H1 (cell line): Measurements from ENCODE around the gene ARHGEF19. TPM values are rescaled to one million over a fixed set of nuclear protein-coding genes. Genes with fewer than 3 reads are reported as not detected.

Experiments used
- CTCF ChIA-PET: fragments of 300-600 bp; sonication (Branson Sonifier 250); formaldehyde crosslinking; loops from one replicate; lab custom pipeline; 2021; ENCODE audit not compliant: partially characterized antibody; lab: Charles Lee
- POLR2A ChIA-PET: fragments of 300-600 bp; sonication (Branson Sonifier 250); formaldehyde crosslinking; loops from one replicate; lab custom pipeline; 2021; ENCODE audit warnings: inconsistent platforms; ENCODE audit not compliant: partially characterized antibody; lab: Charles Lee
- DNase-seq, 2 experiments: peaks; one replicate each; pipeline versions ENCODE4 v3.0.0 to v3.0.0-alpha.2; 2010 to 2022; ENCODE audit warnings: low spot score in 2 of 2, low read depth in 1 of 2, mixed read lengths in 1 of 2
- FAIRE-seq: peaks from 2 replicates; lab custom pipeline; 2011; peaks lifted over from hg19 to GRCh38; lab: Jason Lieb, UNC
- H2AFZ ChIP-seq: 2 replicates; pipeline ENCODE4 v1.8.1; 2012; ENCODE audit warnings: low read length, inconsistent platforms
- H2AK5ac ChIP-seq: 2 replicates; pipeline ENCODE4 v1.6.1; 2013; ENCODE audit warnings: low read depth, low read length
- H2BK120ac ChIP-seq: replicated peaks from 2 replicates; pipeline ENCODE3; 2013; ENCODE audit warnings: low read depth, low read length, inconsistent platforms
- H2BK12ac ChIP-seq: 2 replicates; pipeline ENCODE4 v1.6.1; 2013; ENCODE audit warnings: low read depth, low read length
- H2BK15ac ChIP-seq: 2 replicates; pipeline ENCODE4 v1.6.1; 2013; ENCODE audit warnings: low read length
- H2BK20ac ChIP-seq: 2 replicates; pipeline ENCODE4 v1.6.1; 2013; ENCODE audit warnings: low read length
- H2BK5ac ChIP-seq: 2 replicates; pipeline ENCODE4 v1.6.1; 2013; ENCODE audit warnings: low read depth, low read length
- H3K14ac ChIP-seq: 2 replicates; pipeline ENCODE4 v1.6.1; 2013; ENCODE audit warnings: inconsistent platforms; ENCODE audit not compliant: insufficient read length
- H3K18ac ChIP-seq: 2 replicates; pipeline ENCODE4 v1.6.1; 2013; ENCODE audit warnings: low read length; ENCODE audit errors: extremely low read depth
- H3K23ac ChIP-seq: 2 replicates; pipeline ENCODE4 v1.6.1; 2013; ENCODE audit warnings: inconsistent platforms; ENCODE audit not compliant: insufficient read length
- H3K23me2 ChIP-seq: 2 replicates; pipeline ENCODE4 v1.6.1; 2013; ENCODE audit warnings: low read depth, low read length
- H3K27ac ChIP-seq: 2 replicates; pipeline ENCODE4 v1.6.1; 2011; ENCODE audit warnings: low read depth, low read length, inconsistent platforms
- H3K27me3 ChIP-seq, 4 experiments: replicated peaks in 1 of 4; 1 replicate in 1 of 4; 2 replicates in 3 of 4; pipeline versions ENCODE4 v1.6.1 to v1.8.1; 2011 to 2013; ENCODE audit warnings: low read length in 3 of 4, mild to moderate bottlenecking in 3 of 4, inconsistent platforms in 2 of 4, mixed read lengths in 2 of 4, moderate library complexity in 1 of 4; ENCODE audit not compliant: control insufficient read depth in 3 of 4, insufficient read depth in 3 of 4; ENCODE audit errors: extremely low read depth in 1 of 4
- H3K36me3 ChIP-seq, 4 experiments: 2 replicates each; pipeline versions ENCODE4 v1.6.1 to v1.8.1; 2011 to 2013; ENCODE audit warnings: mild to moderate bottlenecking in 4 of 4, low read length in 3 of 4, moderate library complexity in 2 of 4, control low read depth in 1 of 4, inconsistent platforms in 1 of 4; ENCODE audit not compliant: insufficient read depth in 4 of 4, control insufficient read depth in 2 of 4
- H3K4ac ChIP-seq: replicated peaks from 2 replicates; pipeline ENCODE3; 2013; ENCODE audit warnings: low read length, low read depth, mixed read lengths, inconsistent platforms; ENCODE audit not compliant: insufficient read length
- H3K4me1 ChIP-seq, 4 experiments: replicated peaks in 1 of 4; 1 replicate in 1 of 4; 2 replicates in 3 of 4; pipeline versions ENCODE4 v1.6.1 to v1.8.1; 2011 to 2013; ENCODE audit warnings: low read length in 3 of 4, inconsistent platforms in 2 of 4, mixed read lengths in 1 of 4; ENCODE audit not compliant: insufficient read depth in 4 of 4, control insufficient read depth in 3 of 4
- H3K4me2 ChIP-seq, 2 experiments: 2 replicates each; pipeline versions ENCODE4 v1.6.1 to v1.8.1; 2011 to 2013; ENCODE audit warnings: low read depth in 2 of 2, low read length in 2 of 2, control low read depth in 1 of 2, inconsistent platforms in 1 of 2, mild to moderate bottlenecking in 1 of 2; ENCODE audit not compliant: insufficient read depth in 1 of 2
- H3K4me3 ChIP-seq, 4 experiments: fragments of 200-600, 300-600 bp in 1 of 4; sonication (generic), shearing (Covaris generic), sonication (Bioruptor Twin) in 1 of 4; 2 replicates each; pipeline versions ENCODE4 v1.5.1 to v1.8.1; 2011 to 2016; ENCODE audit warnings: low read length in 4 of 4, low read depth in 3 of 4, control low read depth in 2 of 4, inconsistent platforms in 2 of 4, mild to moderate bottlenecking in 2 of 4, mixed read lengths in 1 of 4, moderate library complexity in 1 of 4; ENCODE audit not compliant: insufficient read depth in 2 of 4; ENCODE audit errors: extremely low read depth in 1 of 4
- H3K56ac ChIP-seq: replicated peaks from 2 replicates; pipeline ENCODE3; 2013; ENCODE audit warnings: low read depth, mild to moderate bottlenecking, mixed read lengths, low read length, inconsistent platforms; ENCODE audit not compliant: insufficient read length
- H3K79me1 ChIP-seq: 2 replicates; pipeline ENCODE4 v1.6.1; 2013; ENCODE audit warnings: low read depth, low read length, control low read depth
- H3K79me2 ChIP-seq, 2 experiments: 2 replicates each; pipeline versions ENCODE4 v1.6.1 to v1.8.1; 2012 to 2013; ENCODE audit warnings: low read length in 2 of 2, mild to moderate bottlenecking in 2 of 2, inconsistent platforms in 1 of 2; ENCODE audit not compliant: insufficient read depth in 2 of 2, control insufficient read depth in 1 of 2
- H3K9ac ChIP-seq, 4 experiments: replicated peaks in 1 of 4; 1 replicate in 1 of 4; 2 replicates in 3 of 4; pipeline versions ENCODE4 v1.6.1 to v1.8.1; 2011 to 2013; ENCODE audit warnings: low read depth in 3 of 4, low read length in 3 of 4, control low read depth in 2 of 4, mild to moderate bottlenecking in 2 of 4, moderate library complexity in 2 of 4, inconsistent platforms in 1 of 4; ENCODE audit errors: extremely low read depth in 1 of 4
- H3K9me3 ChIP-seq, 2 experiments: 2 replicates each; pipeline versions ENCODE4 v1.6.1 to v1.8.1; 2012 to 2013; ENCODE audit warnings: mild to moderate bottlenecking in 2 of 2, moderate library complexity in 2 of 2, control low read depth in 1 of 2, inconsistent platforms in 1 of 2, low read depth in 1 of 2, low read length in 1 of 2, mixed read lengths in 1 of 2; ENCODE audit not compliant: insufficient read depth in 2 of 2
- H4K20me1 ChIP-seq, 2 experiments: replicated peaks in 1 of 2; 2 replicates each; pipeline versions ENCODE3 to v1.8.1; 2011 to 2013; ENCODE audit warnings: inconsistent platforms in 2 of 2, low read length in 2 of 2, mild to moderate bottlenecking in 1 of 2; ENCODE audit not compliant: insufficient read depth in 2 of 2, control insufficient read depth in 1 of 2
- H4K5ac ChIP-seq: 2 replicates; pipeline ENCODE4 v1.6.1; 2013; ENCODE audit warnings: low read length, low read depth, mixed read lengths, inconsistent platforms; ENCODE audit not compliant: insufficient read length
- H4K8ac ChIP-seq: 2 replicates; pipeline ENCODE4 v1.8.0; 2013; ENCODE audit warnings: mild to moderate bottlenecking, moderate library complexity, low read length, inconsistent platforms; ENCODE audit not compliant: insufficient read depth; ENCODE audit errors: extremely low read depth
- H4K91ac ChIP-seq: replicated peaks from 2 replicates; pipeline ENCODE3; 2013; ENCODE audit warnings: low read length, mixed read lengths, inconsistent platforms; ENCODE audit not compliant: insufficient read length
- CHD2 ChIP-seq: IDR thresholded peaks from 2 replicates; pipeline ENCODE4 v1.6.1; 2012; ENCODE audit warnings: low read length, improper control_type of control experiment
- JUN ChIP-seq: IDR thresholded peaks from 2 replicates; pipeline ENCODE4 v1.6.1; 2011; ENCODE audit warnings: low read depth, mild to moderate bottlenecking, improper control_type of control experiment, low read length
- NRF1 ChIP-seq: IDR thresholded peaks from 2 replicates; pipeline ENCODE4 v1.6.1; 2011; ENCODE audit warnings: mild to moderate bottlenecking, low read depth, low read length, improper control_type of control experiment
- SP1 ChIP-seq: IDR thresholded peaks from 2 replicates; pipeline ENCODE4 v1.6.1; 2011; ENCODE audit warnings: low read depth, low read length
- TBP ChIP-seq: IDR thresholded peaks from 2 replicates; pipeline ENCODE4 v1.6.1; 2011; ENCODE audit warnings: low read depth, low read length, improper control_type of control experiment
- WGBS, 2 experiments: shearing (Covaris generic) in 1 of 2; methylation state at CpG; one replicate each; pipeline versions ENCODE4 v1.1.6 to v1.1.7; 2013 to 2015; ENCODE audit warnings: low lambda C conversion rate in 2 of 2, mixed read lengths in 2 of 2, inconsistent platforms in 1 of 2, low coverage in 1 of 2, missing lambda C conversion rate in 1 of 2; ENCODE audit not compliant: insufficient replicate concordance in 2 of 2, insufficient coverage in 1 of 2, insufficient read length in 1 of 2; ENCODE audit errors: extremely low coverage in 1 of 2, missing lambda C conversion rate in 1 of 2; 5-methylcytosine and 5-hydroxymethylcytosine counted together
- polyA plus RNA-seq, 7 experiments: library from polyadenylated mRNA; depleted of rRNA in 3 of 7; stranded (reverse) in 5 of 7; unstranded in 2 of 7; fragments of >200 nt in 5 of 7; fragments of 200-250 nt in 2 of 7; gene quantifications; 1 replicate in 5 of 7; 2 replicates in 1 of 7; 4 replicates in 1 of 7; pipeline versions ENCODE4 v1.2.1 to v1.2.3, GENCODE V29; 2011 to 2013; ENCODE audit warnings: missing spikeins in 2 of 7, mixed read lengths in 2 of 7
- total RNA-seq: library from RNA; stranded (reverse); fragmentation: NEBNext Ultra II Directional; extraction: Animal tissue kit (Norgen Biotek cat#: 25700); gene quantifications from 2 replicates; pipeline ENCODE4 v1.2.1, GENCODE V29; 2021
- TF ChIP-seq, protein P1 (sequence below): IDR thresholded peaks from 2 replicates; pipeline ENCODE4 v1.6.1; 2012; ENCODE audit warnings: low read length, inconsistent platforms
- TF ChIP-seq, protein P2 (sequence below), 3 experiments: IDR thresholded peaks; 1 replicate in 2 of 3; 2 replicates in 1 of 3; pipeline versions ENCODE4 v1.5.1 to v1.6.1; 2011; ENCODE audit warnings: low read length in 3 of 3, mild to moderate bottlenecking in 3 of 3, inconsistent platforms in 2 of 3, low read depth in 1 of 3, moderate library complexity in 1 of 3; ENCODE audit not compliant: insufficient read depth in 1 of 3; ENCODE audit errors: control extremely low read depth in 1 of 3

Gene ARHGEF19
- total and polyA plus RNA-seq, 2 of the 8 experiments (the other 6 are each of a cell fraction or from before 2014, with no cell fraction given): 47.5 to 56.4 TPM

DNA sequence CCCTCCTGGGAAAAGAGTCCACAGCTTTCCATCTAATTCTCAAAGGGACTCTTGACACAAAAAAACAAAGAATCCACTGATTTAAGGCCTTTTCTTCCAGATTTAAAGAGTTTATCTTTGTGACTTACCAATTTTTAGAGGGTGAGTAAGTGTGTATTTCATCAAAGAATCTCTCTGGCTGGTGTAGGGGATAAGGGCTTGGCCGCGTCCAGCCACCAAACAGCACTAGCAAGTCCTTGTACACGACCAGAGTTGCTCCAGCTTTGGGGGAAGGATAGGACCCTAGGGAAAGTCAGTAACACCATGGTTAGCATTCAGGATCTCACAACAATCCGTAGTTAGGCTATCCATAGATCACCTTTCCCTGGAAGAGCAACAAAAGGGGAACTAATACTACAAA lies 44.0 kb upstream of the ARHGEF19 start:
- Histone ChIP-seq H2BK20ac (no peak overlapping the region), H3K27me3 (no peaks in the 10 kb centered on the region), H3K23ac (no peak overlapping the region), H3K4me3 (no peak overlapping the region), H2BK15ac (no peak overlapping the region), H4K8ac (no peak overlapping the region), H2BK12ac (no peak overlapping the region), H3K4me2 (no peak overlapping the region), H4K91ac (no peak overlapping the region), H2AFZ (no peak overlapping the region), H3K36me3 (peaks cover 2 to 12% (median 7%) of the 10 kb centered on the region in 4 experiments; a peak in 6 of 8 replicates), H3K18ac (no peak overlapping the region), H4K20me1 (no peaks in the 10 kb centered on the region), H3K9me3 (no peaks in the 10 kb centered on the region), H3K4me1 (no peaks in the 10 kb centered on the region; a peak in 1 of 7 replicates), H3K27ac (no peak overlapping the region), H3K14ac (no peak overlapping the region), H3K79me2 (no peaks in the 10 kb centered on the region), H3K23me2 (no peaks in the 10 kb centered on the region), H2BK120ac (no peak overlapping the region), H4K5ac (no peak overlapping the region), H3K79me1 (no peaks in the 10 kb centered on the region), H2AK5ac (no peak overlapping the region), H3K4ac (no peak overlapping the region), H3K9ac (no peak overlapping the region), H2BK5ac (no peak overlapping the region), H3K56ac (no peak overlapping the region)
- no peak for DNase-seq
- ChIA-PET CTCF (interaction anchor here (1.0 kb wide), 1 partner anchor 9 kb away, joined by 4 read pairs; no protein-coding TSS in a partner anchor), POLR2A (interaction anchor here (0.9 kb wide), 1 partner anchor 11 kb away, joined by 3 read pairs; no protein-coding TSS in a partner anchor)
- WGBS, 2 experiments: 86% methylated on average over 4 of the region's 4 CpGs; no CpG with 5 or more reads in 1 of the 2 experiments
- TF ChIP-seq CHD2 (no peak), NRF1 (no peak), JUN (no peak), TBP (no peak), SP1 (no peak)
- TF ChIP-seq, protein P1, sequence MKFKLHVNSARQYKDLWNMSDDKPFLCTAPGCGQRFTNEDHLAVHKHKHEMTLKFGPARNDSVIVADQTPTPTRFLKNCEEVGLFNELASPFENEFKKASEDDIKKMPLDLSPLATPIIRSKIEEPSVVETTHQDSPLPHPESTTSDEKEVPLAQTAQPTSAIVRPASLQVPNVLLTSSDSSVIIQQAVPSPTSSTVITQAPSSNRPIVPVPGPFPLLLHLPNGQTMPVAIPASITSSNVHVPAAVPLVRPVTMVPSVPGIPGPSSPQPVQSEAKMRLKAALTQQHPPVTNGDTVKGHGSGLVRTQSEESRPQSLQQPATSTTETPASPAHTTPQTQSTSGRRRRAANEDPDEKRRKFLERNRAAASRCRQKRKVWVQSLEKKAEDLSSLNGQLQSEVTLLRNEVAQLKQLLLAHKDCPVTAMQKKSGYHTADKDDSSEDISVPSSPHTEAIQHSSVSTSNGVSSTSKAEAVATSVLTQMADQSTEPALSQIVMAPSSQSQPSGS: no peak
- TF ChIP-seq, protein P2, sequence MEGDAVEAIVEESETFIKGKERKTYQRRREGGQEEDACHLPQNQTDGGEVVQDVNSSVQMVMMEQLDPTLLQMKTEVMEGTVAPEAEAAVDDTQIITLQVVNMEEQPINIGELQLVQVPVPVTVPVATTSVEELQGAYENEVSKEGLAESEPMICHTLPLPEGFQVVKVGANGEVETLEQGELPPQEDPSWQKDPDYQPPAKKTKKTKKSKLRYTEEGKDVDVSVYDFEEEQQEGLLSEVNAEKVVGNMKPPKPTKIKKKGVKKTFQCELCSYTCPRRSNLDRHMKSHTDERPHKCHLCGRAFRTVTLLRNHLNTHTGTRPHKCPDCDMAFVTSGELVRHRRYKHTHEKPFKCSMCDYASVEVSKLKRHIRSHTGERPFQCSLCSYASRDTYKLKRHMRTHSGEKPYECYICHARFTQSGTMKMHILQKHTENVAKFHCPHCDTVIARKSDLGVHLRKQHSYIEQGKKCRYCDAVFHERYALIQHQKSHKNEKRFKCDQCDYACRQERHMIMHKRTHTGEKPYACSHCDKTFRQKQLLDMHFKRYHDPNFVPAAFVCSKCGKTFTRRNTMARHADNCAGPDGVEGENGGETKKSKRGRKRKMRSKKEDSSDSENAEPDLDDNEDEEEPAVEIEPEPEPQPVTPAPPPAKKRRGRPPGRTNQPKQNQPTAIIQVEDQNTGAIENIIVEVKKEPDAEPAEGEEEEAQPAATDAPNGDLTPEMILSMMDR (IDR thresholded peaks at IDR 0.05; ENCODE audit: control extremely low read depth in 1 of 3, insufficient read depth in 1 of 3, low read depth in 1 of 3, low read length in 3 of 3): no peak
- FAIRE-seq: no peak
